ENCODE measurements around the gene NOS1AP. TPM values are rescaled to one million over a fixed set of nuclear protein-coding genes. Genes with fewer than 3 reads are reported as not detected.
"Not testable (repeated sequence)": the region's sequence is repeated elsewhere in the genome, so short reads cannot be mapped to it uniquely, and the experiment has no call there.

The NOS1AP gene
- total RNA-seq, 1 donor = 0.18 TPM

- no peak for DNase-seq (ENCODE audit: low read depth)
- no peak for TF ChIP-seq CTCF (IDR thresholded peaks at IDR 0.05; ENCODE audit: insufficient read depth, low read length)
- H3K4me3 ChIP-seq (ENCODE audit: low read depth, low read length) = no peak overlapping the region
Observed at GRCh38 chr1:162347281-162347680, 277.8 kb downstream of the NOS1AP start.

GRCh38 chr1:162349635-162350330 is 280.3 kb downstream of the NOS1AP start:
- no peak overlapping the region for H3K4me3 ChIP-seq (ENCODE audit: low read depth, low read length)
- no peak for TF ChIP-seq CTCF (IDR thresholded peaks at IDR 0.05; ENCODE audit: insufficient read depth, low read length)
- peak; percentile 78 for DNase-seq (ENCODE audit: low read depth)

- H3K4me3 ChIP-seq (ENCODE audit: low read depth, low read length) = no peak overlapping the region
- TF ChIP-seq CTCF (IDR thresholded peaks at IDR 0.05; ENCODE audit: insufficient read depth, low read length) = no peak
- no peak for DNase-seq (ENCODE audit: low read depth)
Observed at GRCh38 chr1:162351246-162351842, 281.9 kb downstream of the NOS1AP start.

GRCh38 chr1:162351874-162352273 is 282.4 kb downstream of the NOS1AP start:
- H3K4me3 ChIP-seq (ENCODE audit: low read depth, low read length); DNase-seq (ENCODE audit: low read depth): not testable (repeated sequence)

GRCh38 chr1:162353078-162353477 is 283.6 kb downstream of the NOS1AP start:
- DNase-seq (ENCODE audit: low read depth) = no peak
- TF ChIP-seq CTCF (IDR thresholded peaks at IDR 0.05; ENCODE audit: insufficient read depth, low read length) = no peak

GRCh38 chr1:162353702-162354101 is 284.2 kb downstream of the NOS1AP start:
- no peak for TF ChIP-seq CTCF (IDR thresholded peaks at IDR 0.05; ENCODE audit: insufficient read depth, low read length)
- no peak for DNase-seq (ENCODE audit: low read depth)
- no peak overlapping the region for H3K4me3 ChIP-seq (ENCODE audit: low read depth, low read length)

More at GRCh38 chr1:162353078-162353477, 283.6 kb downstream of the NOS1AP start:
- H3K4me3 ChIP-seq (ENCODE audit: low read depth, low read length) = no peak overlapping the region

GRCh38 chr1:162357681-162358266 is 288.3 kb downstream of the NOS1AP start:
- TF ChIP-seq CTCF (IDR thresholded peaks at IDR 0.05; ENCODE audit: insufficient read depth, low read length) = peak; percentile 58
- DNase-seq (ENCODE audit: low read depth) = peak; percentile 60
- H3K4me3 ChIP-seq (ENCODE audit: low read depth, low read length) = no peak overlapping the region

Measured in fibroblast of the aortic adventitia (primary cell).